Upper lobe of right lung (tissue), 1 donor: ENCODE results near the gene EIF2B5. TPM values are rescaled to one million over a fixed set of nuclear protein-coding genes. Genes with fewer than 3 reads are reported as not detected.

ENCODE experiments used
- ATAC-seq: fragments of 200-7000 bp; cut with Tn5 transposase; one replicate; pipeline ENCODE4 v1.9.1; 2020; ENCODE audit warnings: mild to moderate bottlenecking, moderate library complexity
- DNase-seq: peaks from one replicate; pipeline ENCODE4 v3.0.0-alpha.2; 2020
- H3K27ac ChIP-seq: fragments of 200-600 bp; one replicate; pipeline ENCODE4 v1.8.0; 2022
- H3K27me3 ChIP-seq: fragments of 200-600 bp; one replicate; pipeline ENCODE4 v1.8.0; 2022; ENCODE audit warnings: mild to moderate bottlenecking
- H3K36me3 ChIP-seq: fragments of 200-600 bp; one replicate; pipeline ENCODE4 v1.8.0; 2022
- H3K4me1 ChIP-seq: fragments of 200-600 bp; one replicate; pipeline ENCODE4 v1.8.0; 2022
- H3K4me3 ChIP-seq: fragments of 200-600 bp; one replicate; pipeline ENCODE4 v1.8.0; 2022; ENCODE audit warnings: mild to moderate bottlenecking
- H3K9me3 ChIP-seq: fragments of 200-600 bp; one replicate; pipeline ENCODE4 v1.8.0; 2022
- intact Hi-C: fragments of 100-400 bp; cut with DNase I; formaldehyde crosslinking; loops from one replicate; pipeline ENCODE4 v1.11.0; 2022
- long read RNA-seq: library from polyadenylated mRNA; unstranded; transcript quantifications from one replicate; pipeline ENCODE4 v2.0.0, GENCODE V29; 2021
- total RNA-seq: library from RNA; stranded (reverse); fragmentation: NEBNext Ultra II Directional; extraction: Animal tissue kit (Norgen Biotek cat#: 25700); gene quantifications from one replicate; pipeline ENCODE4 v1.2.1, GENCODE V29; 2021
- TF ChIP-seq, protein P1 (sequence below): fragments of 200-600 bp; IDR thresholded peaks from one replicate; pipeline ENCODE4 v1.8.0; 2022; ENCODE audit warnings: antibody characterized with exemption
- donor health status: DM: no; HTN: yes; CAD: no; lungs with severe emphysema.

EIF2B5 gene
- total RNA-seq = 37.6 TPM
- long read RNA-seq, full-length matches to known transcripts = 83 of 116 reads
- long read RNA-seq, partial matches to known transcripts = 7 of 116 reads
- long read RNA-seq, other reads (novel, unspliced or antisense) = 26 of 116 reads

DNA sequence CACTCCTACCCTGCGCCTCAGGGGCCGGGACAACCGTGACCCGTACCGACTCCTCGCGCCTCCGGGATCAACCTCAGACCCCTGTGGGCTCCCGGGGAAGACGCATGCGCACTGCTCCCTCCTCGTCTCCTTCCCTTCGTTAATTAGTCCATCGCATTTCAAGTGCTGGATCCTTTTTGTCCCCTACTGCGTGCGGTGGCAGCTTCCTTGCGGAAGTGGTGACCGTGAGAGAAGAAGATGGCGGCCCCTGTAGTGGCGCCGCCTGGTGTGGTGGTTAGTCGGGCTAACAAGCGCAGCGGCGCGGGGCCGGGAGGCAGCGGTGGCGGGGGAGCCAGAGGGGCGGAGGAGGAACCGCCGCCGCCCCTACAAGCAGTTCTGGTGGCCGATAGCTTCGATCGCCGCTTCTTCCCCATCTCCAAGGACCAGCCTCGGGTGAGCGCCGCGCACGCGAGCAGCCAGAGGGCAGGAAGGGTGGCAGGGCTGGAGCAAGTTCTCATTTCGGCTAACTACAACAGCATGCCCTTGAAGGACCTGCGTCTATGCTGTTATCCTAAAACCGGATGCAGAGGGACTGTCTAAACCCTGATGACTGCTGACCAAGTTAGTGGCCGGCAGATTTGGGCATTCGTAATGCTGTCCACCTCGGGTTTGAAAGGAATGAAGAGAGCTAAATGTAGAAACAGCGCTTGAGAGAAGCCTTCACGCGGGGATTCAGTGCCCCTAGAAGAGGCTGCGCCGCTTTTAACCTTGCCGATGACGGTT lies at the start of gene EIF2B5:
EIF2B5 (plus strand) TSS at position 210 of the 762 bp plus-strand sequence; CDS start at position 238, 28 bp downstream.
- TF ChIP-seq, protein P1, sequence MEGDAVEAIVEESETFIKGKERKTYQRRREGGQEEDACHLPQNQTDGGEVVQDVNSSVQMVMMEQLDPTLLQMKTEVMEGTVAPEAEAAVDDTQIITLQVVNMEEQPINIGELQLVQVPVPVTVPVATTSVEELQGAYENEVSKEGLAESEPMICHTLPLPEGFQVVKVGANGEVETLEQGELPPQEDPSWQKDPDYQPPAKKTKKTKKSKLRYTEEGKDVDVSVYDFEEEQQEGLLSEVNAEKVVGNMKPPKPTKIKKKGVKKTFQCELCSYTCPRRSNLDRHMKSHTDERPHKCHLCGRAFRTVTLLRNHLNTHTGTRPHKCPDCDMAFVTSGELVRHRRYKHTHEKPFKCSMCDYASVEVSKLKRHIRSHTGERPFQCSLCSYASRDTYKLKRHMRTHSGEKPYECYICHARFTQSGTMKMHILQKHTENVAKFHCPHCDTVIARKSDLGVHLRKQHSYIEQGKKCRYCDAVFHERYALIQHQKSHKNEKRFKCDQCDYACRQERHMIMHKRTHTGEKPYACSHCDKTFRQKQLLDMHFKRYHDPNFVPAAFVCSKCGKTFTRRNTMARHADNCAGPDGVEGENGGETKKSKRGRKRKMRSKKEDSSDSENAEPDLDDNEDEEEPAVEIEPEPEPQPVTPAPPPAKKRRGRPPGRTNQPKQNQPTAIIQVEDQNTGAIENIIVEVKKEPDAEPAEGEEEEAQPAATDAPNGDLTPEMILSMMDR = peak; percentile 37
- no peaks in the 10 kb centered on the region for H3K27me3 ChIP-seq
- DNase-seq (peak; percentile 95), ATAC-seq (peak; percentile 95)
- H3K36me3 ChIP-seq = peaks cover 30% of the 10 kb centered on the region
- peak within 1 kb of the TSS; percentile 98 for H3K4me3 ChIP-seq
- intact Hi-C loops = no loop called here
- H3K4me1 ChIP-seq = peaks cover 22% of the 10 kb centered on the region
- H3K27ac ChIP-seq = peak within 1 kb of the TSS; percentile 94
- no peaks in the 10 kb centered on the region for H3K9me3 ChIP-seq

DNA sequence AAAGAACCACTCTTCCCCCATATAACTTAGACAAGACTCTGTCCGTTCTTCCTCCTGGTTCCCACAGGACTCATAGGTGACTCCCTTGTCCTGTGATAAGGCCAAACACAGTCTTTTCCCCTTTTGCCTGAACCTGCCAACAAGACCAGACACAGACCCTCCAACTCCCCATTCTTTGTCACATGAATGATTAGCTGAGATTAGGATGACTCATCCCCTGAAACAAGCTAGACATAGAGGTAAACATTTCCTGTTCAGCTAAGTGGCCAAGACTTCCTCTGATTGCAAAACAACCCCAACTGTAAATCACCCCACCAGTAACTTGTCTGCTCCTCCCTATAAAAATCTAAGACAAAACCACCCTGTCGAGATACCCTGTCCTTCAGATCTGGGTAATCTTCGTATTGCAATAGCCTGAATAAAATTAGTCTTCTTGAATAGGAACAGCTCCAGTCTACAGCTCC lies 49.7 kb upstream of the EIF2B5 start:
- no peak for DNase-seq
- no peaks in the 10 kb centered on the region for H3K36me3 ChIP-seq
- no peak for ATAC-seq
- peaks cover 4% of the 10 kb centered on the region for H3K9me3 ChIP-seq
- H3K27me3 ChIP-seq = no peaks in the 10 kb centered on the region
- no peak overlapping the region for H3K27ac ChIP-seq
- TF ChIP-seq, protein P1 = no peak
- H3K4me3 ChIP-seq = no peak overlapping the region
- no peaks in the 10 kb centered on the region for H3K4me1 ChIP-seq
- intact Hi-C loops = no loop called here

DNA sequence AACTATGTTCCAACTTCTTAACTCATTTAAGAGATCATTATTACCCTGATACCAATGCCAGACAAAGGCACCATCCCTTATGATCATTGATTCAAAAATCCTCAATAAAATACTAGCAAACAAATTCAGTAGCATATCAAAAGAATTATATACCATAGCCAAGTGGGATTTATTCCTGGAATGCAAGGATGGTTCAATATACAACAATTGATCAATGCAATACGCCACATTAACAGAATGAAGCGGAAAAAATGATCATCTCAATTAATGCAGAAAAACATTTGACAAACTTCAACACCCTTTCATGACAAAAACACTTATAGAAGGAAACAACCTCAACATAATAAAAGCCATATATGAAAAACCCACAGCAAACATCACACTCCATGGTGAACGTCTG lies 43.0 kb upstream of the EIF2B5 start:
- Histone ChIP-seq H3K27me3 (no peaks in the 10 kb centered on the region), H3K36me3 (no peaks in the 10 kb centered on the region), H3K4me3 (no peak overlapping the region), H3K27ac (no peak overlapping the region), H3K9me3 (no peaks in the 10 kb centered on the region), H3K4me1 (no peaks in the 10 kb centered on the region)
- no peak for DNase-seq
- TF ChIP-seq, protein P1 = no peak
- intact Hi-C loops = no loop called here
- ATAC-seq = no peak

DNA sequence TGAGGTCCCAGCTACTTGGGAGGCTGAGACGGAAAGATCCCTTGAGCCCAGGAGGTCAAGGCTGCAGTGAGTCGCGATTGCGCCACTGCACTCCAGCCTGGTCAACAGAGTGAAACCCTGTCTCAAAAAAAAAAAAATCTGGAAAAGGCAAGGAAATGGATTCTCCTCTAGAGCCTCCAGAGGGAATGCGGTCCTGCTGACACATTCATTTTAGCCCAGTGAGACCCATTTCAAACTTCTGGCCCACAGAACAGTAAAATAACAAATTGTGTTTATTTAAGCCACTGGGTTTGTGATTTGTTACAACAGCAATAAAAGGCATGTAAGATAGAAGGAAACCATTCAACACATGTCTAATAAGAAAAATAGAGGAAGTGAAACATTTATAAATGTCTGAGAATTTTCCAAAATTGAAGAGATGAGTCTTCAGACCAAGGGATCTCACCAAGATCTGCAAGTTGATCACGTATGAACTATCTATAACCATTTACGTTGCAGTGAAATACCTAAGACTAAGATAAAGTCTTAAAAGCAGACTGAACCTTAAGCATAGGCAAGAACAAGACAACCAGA lies 38.3 kb upstream of the EIF2B5 start, which contains the start of gene HTR3E:
HTR3E (plus strand) TSS at position 254 of the 573 bp plus-strand sequence. CDS start 466 bp downstream, outside the sequence.
- H3K36me3 ChIP-seq = no peaks in the 10 kb centered on the region
- TF ChIP-seq, protein P1 = no peak
- no peaks in the 10 kb centered on the region for H3K4me1 ChIP-seq
- DNase-seq (no peak), ATAC-seq (no peak)
- no peaks in the 10 kb centered on the region for H3K9me3 ChIP-seq
- no peak within 1 kb of the TSS for H3K4me3 ChIP-seq
- intact Hi-C loops = no loop called here
- no peak within 1 kb of the TSS for H3K27ac ChIP-seq
- H3K27me3 ChIP-seq = no peaks in the 10 kb centered on the region

DNA sequence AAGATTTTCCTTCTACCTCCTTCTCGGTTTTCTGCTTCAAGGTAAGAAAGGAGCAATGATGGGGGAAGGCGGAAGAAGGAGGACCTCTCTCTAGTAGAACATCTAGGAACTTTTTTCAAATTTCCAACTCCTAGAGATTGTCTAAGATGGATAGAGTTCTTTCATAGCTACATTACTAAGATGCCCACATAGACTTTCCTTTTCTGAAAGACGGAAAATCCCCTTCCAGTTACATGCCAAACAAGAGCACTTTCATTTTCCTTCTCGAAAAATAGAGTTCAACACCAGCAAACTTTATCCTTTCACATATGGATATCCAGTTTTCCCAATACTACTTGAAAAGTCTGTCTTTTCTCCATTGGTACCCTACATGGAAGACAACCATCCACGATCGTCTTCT lies 37.6 kb upstream of the EIF2B5 start:
- DNase-seq (no peak), ATAC-seq (no peak)
- Histone ChIP-seq H3K9me3 (no peaks in the 10 kb centered on the region), H3K36me3 (no peaks in the 10 kb centered on the region), H3K27ac (no peak overlapping the region), H3K4me1 (no peaks in the 10 kb centered on the region), H3K4me3 (no peak overlapping the region), H3K27me3 (no peaks in the 10 kb centered on the region)
- TF ChIP-seq, protein P1 = no peak
- intact Hi-C loops = no loop called here
